Measurements from ENCODE around the gene RASL11B. TPM values are rescaled to one million over a fixed set of nuclear protein-coding genes. Genes with fewer than 3 reads are reported as not detected.

The RASL11B gene
- total RNA-seq, 1 donor from 2014 or later = 4.4 TPM

DNA sequence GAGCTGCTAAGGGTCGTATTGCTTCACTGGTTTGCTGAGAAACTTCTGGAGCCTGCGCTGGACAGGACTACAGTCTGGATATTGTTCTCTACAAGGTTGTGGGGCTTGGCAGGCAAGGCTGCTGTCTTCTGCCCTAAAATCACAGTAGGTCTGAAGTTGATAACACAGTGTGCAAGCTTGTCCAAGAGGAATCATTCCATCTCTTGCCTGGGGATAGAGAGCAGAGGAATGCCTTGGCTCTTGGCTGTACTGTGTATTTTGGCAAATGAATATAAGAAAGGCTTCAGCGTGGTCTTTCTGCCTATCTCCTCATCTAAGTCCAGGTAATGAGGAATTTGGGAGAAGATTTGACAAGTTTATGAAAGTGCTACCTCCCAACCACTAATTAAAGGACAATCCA lies 9.4 kb upstream of the RASL11B start:
- TF ChIP-seq, protein P1, sequence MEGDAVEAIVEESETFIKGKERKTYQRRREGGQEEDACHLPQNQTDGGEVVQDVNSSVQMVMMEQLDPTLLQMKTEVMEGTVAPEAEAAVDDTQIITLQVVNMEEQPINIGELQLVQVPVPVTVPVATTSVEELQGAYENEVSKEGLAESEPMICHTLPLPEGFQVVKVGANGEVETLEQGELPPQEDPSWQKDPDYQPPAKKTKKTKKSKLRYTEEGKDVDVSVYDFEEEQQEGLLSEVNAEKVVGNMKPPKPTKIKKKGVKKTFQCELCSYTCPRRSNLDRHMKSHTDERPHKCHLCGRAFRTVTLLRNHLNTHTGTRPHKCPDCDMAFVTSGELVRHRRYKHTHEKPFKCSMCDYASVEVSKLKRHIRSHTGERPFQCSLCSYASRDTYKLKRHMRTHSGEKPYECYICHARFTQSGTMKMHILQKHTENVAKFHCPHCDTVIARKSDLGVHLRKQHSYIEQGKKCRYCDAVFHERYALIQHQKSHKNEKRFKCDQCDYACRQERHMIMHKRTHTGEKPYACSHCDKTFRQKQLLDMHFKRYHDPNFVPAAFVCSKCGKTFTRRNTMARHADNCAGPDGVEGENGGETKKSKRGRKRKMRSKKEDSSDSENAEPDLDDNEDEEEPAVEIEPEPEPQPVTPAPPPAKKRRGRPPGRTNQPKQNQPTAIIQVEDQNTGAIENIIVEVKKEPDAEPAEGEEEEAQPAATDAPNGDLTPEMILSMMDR (IDR thresholded peaks at IDR 0.05; ENCODE audit: insufficient read depth, low read depth, low read length) = no peak
- TF ChIP-seq EZH2 (IDR thresholded peaks at IDR 0.05; ENCODE audit: insufficient read depth, low read length) = no peak
- Mint-ChIP-seq H3K4me3 (ENCODE audit: unreplicated experiment) (no peak overlapping the region), H3K9me3 (ENCODE audit: unreplicated experiment) (peaks cover 12% of the 10 kb centered on the region), H3K27me3 (ENCODE audit: low read depth, unreplicated experiment) (peaks cover 8% of the 10 kb centered on the region), H3K27ac (ENCODE audit: unreplicated experiment) (no peak overlapping the region), H3K36me3 (ENCODE audit: low read depth, unreplicated experiment) (no peaks in the 10 kb centered on the region), H3K4me1 (ENCODE audit: low read depth, unreplicated experiment) (peaks cover 35% of the 10 kb centered on the region)
- no peaks in the 10 kb centered on the region for H4K20me1 ChIP-seq (ENCODE audit: insufficient read depth, low read length)
- H3K4me2 ChIP-seq (ENCODE audit: low read length) = peak overlapping the region; percentile 13
- peaks cover 4% of the 10 kb centered on the region for H3K4me1 ChIP-seq (ENCODE audit: insufficient read depth, low read length)
- H3K27ac ChIP-seq (ENCODE audit: low read depth, low read length) = no peak overlapping the region
- H3K27me3 ChIP-seq (ENCODE audit: insufficient read depth, low read length) = no peaks in the 10 kb centered on the region
- H3K4me3 ChIP-seq (ENCODE audit: insufficient read depth, low read depth, low read length) = no peak overlapping the region
- no peak overlapping the region for H3K9ac ChIP-seq (ENCODE audit: low read length)
- peaks cover 4% of the 10 kb centered on the region for H3K9me3 ChIP-seq (ENCODE audit: insufficient read depth, low read depth, low read length)
- H3K36me3 ChIP-seq (ENCODE audit: insufficient read depth, low read length) = no peaks in the 10 kb centered on the region
- H3K79me2 ChIP-seq (ENCODE audit: insufficient read depth, low read length) = no peaks in the 10 kb centered on the region
- peak; percentile 16 for DNase-seq (ENCODE audit: low read depth)
- no peak overlapping the region for H2AFZ ChIP-seq (ENCODE audit: low read depth, low read length)
- no peak for FAIRE-seq

DNA sequence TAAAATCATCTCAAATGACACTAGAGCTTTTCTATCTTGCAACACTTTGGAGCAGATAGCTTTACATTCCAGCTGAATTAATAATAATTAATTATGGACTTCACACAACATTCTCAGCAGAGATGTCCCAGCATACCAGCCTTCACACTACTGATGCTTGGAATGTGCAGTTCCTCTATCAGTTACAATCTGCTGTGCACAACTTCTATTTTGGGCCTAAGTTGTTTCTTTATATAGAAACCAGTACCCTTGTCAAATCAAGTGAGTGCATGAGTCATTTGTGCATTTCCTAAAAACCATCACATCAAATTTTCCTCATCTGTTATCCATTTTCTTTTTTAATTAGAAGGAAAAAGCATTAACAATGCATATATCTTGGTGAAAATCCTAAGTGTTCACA lies 8.8 kb upstream of the RASL11B start:
- Mint-ChIP-seq H3K4me1 (ENCODE audit: low read depth, unreplicated experiment) (peaks cover 35% of the 10 kb centered on the region), H3K27me3 (ENCODE audit: low read depth, unreplicated experiment) (peaks cover 8% of the 10 kb centered on the region), H3K9me3 (ENCODE audit: unreplicated experiment) (peaks cover 18% of the 10 kb centered on the region), H3K36me3 (ENCODE audit: low read depth, unreplicated experiment) (no peaks in the 10 kb centered on the region), H3K27ac (ENCODE audit: unreplicated experiment) (no peak overlapping the region), H3K4me3 (ENCODE audit: unreplicated experiment) (no peak overlapping the region)
- TF ChIP-seq, protein P1 (IDR thresholded peaks at IDR 0.05; ENCODE audit: insufficient read depth, low read depth, low read length) = no peak
- no peak for TF ChIP-seq EZH2 (IDR thresholded peaks at IDR 0.05; ENCODE audit: insufficient read depth, low read length)
- Histone ChIP-seq H3K36me3 (ENCODE audit: insufficient read depth, low read length) (no peaks in the 10 kb centered on the region), H3K9me3 (ENCODE audit: insufficient read depth, low read depth, low read length) (peaks cover 4% of the 10 kb centered on the region), H3K79me2 (ENCODE audit: insufficient read depth, low read length) (no peaks in the 10 kb centered on the region), H3K4me3 (ENCODE audit: insufficient read depth, low read depth, low read length) (no peak overlapping the region), H3K27me3 (ENCODE audit: insufficient read depth, low read length) (no peaks in the 10 kb centered on the region), H3K27ac (ENCODE audit: low read depth, low read length) (no peak overlapping the region), H4K20me1 (ENCODE audit: insufficient read depth, low read length) (no peaks in the 10 kb centered on the region), H3K4me1 (ENCODE audit: insufficient read depth, low read length) (peaks cover 4% of the 10 kb centered on the region), H2AFZ (ENCODE audit: low read depth, low read length) (no peak overlapping the region), H3K4me2 (ENCODE audit: low read length) (peak overlapping the region; percentile 13), H3K9ac (ENCODE audit: low read length) (no peak overlapping the region)
- DNase-seq (ENCODE audit: low read depth) (peak; percentile 79), FAIRE-seq (peak; percentile 52)

DNA sequence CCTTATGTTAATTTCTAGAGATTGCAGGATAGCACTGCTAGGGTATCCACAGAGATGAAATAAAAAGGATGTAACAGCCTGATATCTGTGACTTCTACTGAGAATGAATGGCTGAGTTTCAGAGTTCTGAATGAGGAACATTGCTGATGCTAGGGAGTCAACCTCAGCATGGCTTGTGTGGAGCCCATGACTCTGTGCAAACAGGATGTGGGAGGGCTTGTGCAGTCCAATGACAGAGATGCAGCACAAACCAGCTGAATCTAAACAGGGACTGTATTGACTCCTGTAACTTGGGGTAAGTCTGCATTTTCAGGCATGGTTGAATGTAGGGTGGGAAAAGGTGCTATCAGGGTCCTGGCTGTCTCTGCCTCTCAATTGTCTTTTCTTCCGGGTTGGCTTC lies 5.3 kb upstream of the RASL11B start:
- no peak for FAIRE-seq

More for the DNA sequence above, 5.3 kb upstream of the RASL11B start:
- no peaks in the 10 kb centered on the region for H4K20me1 ChIP-seq (ENCODE audit: insufficient read depth, low read length)
- peaks cover 25% of the 10 kb centered on the region for H3K27me3 Mint-ChIP-seq (ENCODE audit: low read depth, unreplicated experiment)
- no peak overlapping the region for H3K9ac ChIP-seq (ENCODE audit: low read length)
- peaks cover 20% of the 10 kb centered on the region for H3K9me3 Mint-ChIP-seq (ENCODE audit: unreplicated experiment)
- no peak overlapping the region for H3K27ac ChIP-seq (ENCODE audit: low read depth, low read length)
- H2AFZ ChIP-seq (ENCODE audit: low read depth, low read length) = no peak overlapping the region
- H3K4me1 ChIP-seq (ENCODE audit: insufficient read depth, low read length) = peaks cover 9% of the 10 kb centered on the region
- no peak overlapping the region for H3K4me3 Mint-ChIP-seq (ENCODE audit: unreplicated experiment)
- H3K4me3 ChIP-seq (ENCODE audit: insufficient read depth, low read depth, low read length) = no peak overlapping the region
- H3K4me1 Mint-ChIP-seq (ENCODE audit: low read depth, unreplicated experiment) = peaks cover 34% of the 10 kb centered on the region
- no peak for TF ChIP-seq EZH2 (IDR thresholded peaks at IDR 0.05; ENCODE audit: insufficient read depth, low read length)
- TF ChIP-seq, protein P1 (IDR thresholded peaks at IDR 0.05; ENCODE audit: insufficient read depth, low read depth, low read length) = no peak
- no peak for DNase-seq (ENCODE audit: low read depth)
- H3K36me3 ChIP-seq (ENCODE audit: insufficient read depth, low read length) = no peaks in the 10 kb centered on the region
- H3K27ac Mint-ChIP-seq (ENCODE audit: unreplicated experiment) = no peak overlapping the region
- H3K27me3 ChIP-seq (ENCODE audit: insufficient read depth, low read length) = peaks cover 10% of the 10 kb centered on the region
- H3K4me2 ChIP-seq (ENCODE audit: low read length) = no peak overlapping the region
- H3K79me2 ChIP-seq (ENCODE audit: insufficient read depth, low read length) = no peaks in the 10 kb centered on the region
- no peaks in the 10 kb centered on the region for H3K36me3 Mint-ChIP-seq (ENCODE audit: low read depth, unreplicated experiment)
- H3K9me3 ChIP-seq (ENCODE audit: insufficient read depth, low read depth, low read length) = peaks cover 4% of the 10 kb centered on the region

All from astrocyte (in vitro differentiated cells and primary cell).